H9 (cell line): ENCODE results near the gene TAF12. TPM values are rescaled to one million over a fixed set of nuclear protein-coding genes. Genes with fewer than 3 reads are reported as not detected.

Experiments
- DNase-seq: peaks from one replicate; pipeline ENCODE4 v3.0.0-alpha.2; 2017
- H2AFZ ChIP-seq: one replicate; pipeline ENCODE4 v1.6.1; 2013; ENCODE audit warnings: mild to moderate bottlenecking, low read length, control low read depth, moderate library complexity
- H2AK5ac ChIP-seq: 2 replicates; pipeline ENCODE4 v1.6.1; 2013; ENCODE audit warnings: low read length, control low read depth, mixed read lengths; ENCODE audit not compliant: insufficient read length
- H2BK120ac ChIP-seq: one replicate; pipeline ENCODE4 v1.6.1; 2013; ENCODE audit warnings: low read depth, mild to moderate bottlenecking, low read length, control low read depth, inconsistent platforms; ENCODE audit not compliant: poor library complexity, severe bottlenecking
- H2BK12ac ChIP-seq: 2 replicates; pipeline ENCODE4 v1.6.1; 2013; ENCODE audit warnings: low read length, control low read depth, mixed read lengths, low read depth; ENCODE audit not compliant: insufficient read length
- H2BK15ac ChIP-seq: 2 replicates; pipeline ENCODE4 v1.6.1; 2013; ENCODE audit warnings: low read depth, low read length, control low read depth
- H2BK20ac ChIP-seq: one replicate; pipeline ENCODE4 v1.6.1; 2013; ENCODE audit warnings: low read depth, mild to moderate bottlenecking, low read length, control low read depth, inconsistent platforms; ENCODE audit not compliant: poor library complexity, severe bottlenecking
- H2BK5ac ChIP-seq: 2 replicates; pipeline ENCODE4 v1.6.1; 2013; ENCODE audit warnings: low read length, control low read depth, mixed read lengths; ENCODE audit not compliant: insufficient read length
- H3K14ac ChIP-seq: 2 replicates; pipeline ENCODE4 v1.6.1; 2013; ENCODE audit warnings: low read length, control low read depth; ENCODE audit not compliant: insufficient read depth
- H3K18ac ChIP-seq: 2 replicates; pipeline ENCODE4 v1.6.1; 2013; ENCODE audit warnings: low read depth, mild to moderate bottlenecking, mixed read lengths, low read length, control low read depth; ENCODE audit not compliant: insufficient read length
- H3K23ac ChIP-seq: 2 replicates; pipeline ENCODE4 v1.6.1; 2013; ENCODE audit warnings: low read length, control low read depth, mixed read lengths, low read depth; ENCODE audit not compliant: insufficient read length
- H3K23me2 ChIP-seq: 2 replicates; pipeline ENCODE4 v1.6.1; 2013; ENCODE audit warnings: low read depth, mild to moderate bottlenecking, mixed read lengths, low read length, control low read depth; ENCODE audit not compliant: insufficient read length, poor library complexity, severe bottlenecking
- H3K27ac ChIP-seq: 2 replicates; pipeline ENCODE4 v1.5.1; 2013; ENCODE audit warnings: low read length, control low read depth, mixed read lengths, low read depth; ENCODE audit not compliant: insufficient read length
- H3K27me3 ChIP-seq: 2 replicates; pipeline ENCODE4 v1.6.1; 2013; ENCODE audit warnings: low read length, control low read depth, inconsistent platforms; ENCODE audit not compliant: insufficient read depth
- H3K4ac ChIP-seq: 2 replicates; pipeline ENCODE4 v1.6.1; 2013; ENCODE audit warnings: low read depth, mild to moderate bottlenecking, control low read depth, inconsistent platforms, low read length, moderate library complexity
- H3K4me1 ChIP-seq: 2 replicates; pipeline ENCODE4 v1.6.1; 2013; ENCODE audit warnings: low read length, control low read depth, inconsistent platforms; ENCODE audit not compliant: insufficient read depth
- H3K4me2 ChIP-seq: 2 replicates; pipeline ENCODE4 v1.6.1; 2013; ENCODE audit warnings: low read length, control low read depth, mixed read lengths; ENCODE audit not compliant: insufficient read length, insufficient read depth
- H3K56ac ChIP-seq: 2 replicates; pipeline ENCODE4 v1.6.1; 2013; ENCODE audit warnings: low read depth, mild to moderate bottlenecking, mixed read lengths, low read length, control low read depth; ENCODE audit not compliant: insufficient read length
- H3K79me1 ChIP-seq: 2 replicates; pipeline ENCODE4 v1.6.1; 2013; ENCODE audit warnings: low read depth, mild to moderate bottlenecking, moderate library complexity, low read length, control low read depth, inconsistent platforms; ENCODE audit not compliant: insufficient read depth, poor library complexity, severe bottlenecking
- H3K79me2 ChIP-seq: 2 replicates; pipeline ENCODE4 v1.6.1; 2013; ENCODE audit warnings: low read length, control low read depth, inconsistent platforms; ENCODE audit not compliant: insufficient read depth
- H3K9ac ChIP-seq: 2 replicates; pipeline ENCODE4 v1.6.1; 2013; ENCODE audit warnings: low read length, control low read depth, mixed read lengths; ENCODE audit not compliant: insufficient read length; ENCODE audit errors: extremely low read depth
- H3K9me3 ChIP-seq: one replicate; pipeline ENCODE4 v1.6.1; 2013; ENCODE audit warnings: low read depth, low read length, inconsistent platforms; ENCODE audit not compliant: control insufficient read depth
- H3T11ph ChIP-seq: one replicate; pipeline ENCODE4 v1.6.1; 2013; ENCODE audit warnings: mild to moderate bottlenecking, low read length, control low read depth, inconsistent platforms
- H4K20me1 ChIP-seq: one replicate; pipeline ENCODE4 v1.6.1; 2013; ENCODE audit not compliant: control insufficient read depth, insufficient read length, insufficient read depth
- H4K5ac ChIP-seq: 2 replicates; pipeline ENCODE4 v1.6.1; 2013; ENCODE audit warnings: low read depth, mild to moderate bottlenecking, mixed read lengths, low read length, control low read depth; ENCODE audit not compliant: insufficient read length
- H4K8ac ChIP-seq: replicated peaks from 2 replicates; pipeline ENCODE4 v1.6.1; 2013; ENCODE audit warnings: low read length, control low read depth, mixed read lengths, low read depth; ENCODE audit not compliant: insufficient read length
- H4K91ac ChIP-seq: 2 replicates; pipeline ENCODE4 v1.6.1; 2013; ENCODE audit warnings: low read depth, mild to moderate bottlenecking, moderate library complexity, mixed read lengths, low read length, control low read depth; ENCODE audit not compliant: insufficient read length
- H3K27ac Mint-ChIP-seq, 3 experiments: 2 replicates in 2 of 3; 3 replicates in 1 of 3; pipeline ENCODE4 v1.8.0; 2020 to 2021; ENCODE audit warnings: mixed read lengths in 3 of 3, mild to moderate bottlenecking in 1 of 3, moderate library complexity in 1 of 3
- H3K27me3 Mint-ChIP-seq: 2 replicates; pipeline ENCODE4 v1.8.0; 2021; ENCODE audit warnings: low read depth, mild to moderate bottlenecking, moderate library complexity, mixed read lengths
- H3K36me3 Mint-ChIP-seq, 3 experiments: 2 replicates in 2 of 3; 3 replicates in 1 of 3; pipeline ENCODE4 v1.8.0; 2020 to 2021; ENCODE audit warnings: low read depth in 3 of 3, mixed read lengths in 3 of 3; ENCODE audit not compliant: insufficient read depth in 1 of 3
- H3K4me1 Mint-ChIP-seq, 2 experiments: 2 replicates each; pipeline ENCODE4 v1.8.0; 2020; ENCODE audit warnings: mixed read lengths in 2 of 2
- H3K4me3 Mint-ChIP-seq, 2 experiments: 2 replicates in 1 of 2; 3 replicates in 1 of 2; pipeline ENCODE4 v1.8.0; 2020 to 2021; ENCODE audit warnings: mild to moderate bottlenecking in 2 of 2, mixed read lengths in 2 of 2, moderate library complexity in 1 of 2
- H3K9me3 Mint-ChIP-seq, 2 experiments: 2 replicates in 1 of 2; 3 replicates in 1 of 2; pipeline ENCODE4 v1.8.0; 2020; ENCODE audit warnings: mild to moderate bottlenecking in 2 of 2, mixed read lengths in 2 of 2, moderate library complexity in 1 of 2
- CTCF ChIP-seq: fragments of 200-600 bp; sonication (generic); conservative IDR thresholded peaks from 3 replicates; pipeline ENCODE4 v1.8.0; 2021; ENCODE audit warnings: antibody characterized with exemption, mild to moderate bottlenecking
- WGBS: extraction: QIAGEN DNeasy Blood & Tissue Kit; methylation state at CpG from one replicate; pipeline ENCODE4 v1.1.7; 2013; ENCODE audit warnings: missing lambda C conversion rate, low lambda C conversion rate, mixed read lengths; ENCODE audit not compliant: insufficient read length; ENCODE audit errors: extremely low coverage; 5-methylcytosine and 5-hydroxymethylcytosine counted together
- total RNA-seq: library from RNA; stranded (reverse); gene quantifications from 2 replicates; pipeline ENCODE4 v1.2.1, GENCODE V29; 2021

The TAF12 gene
- total RNA-seq, 1 experiment from 2014 or later, result 22.1 TPM

DNA sequence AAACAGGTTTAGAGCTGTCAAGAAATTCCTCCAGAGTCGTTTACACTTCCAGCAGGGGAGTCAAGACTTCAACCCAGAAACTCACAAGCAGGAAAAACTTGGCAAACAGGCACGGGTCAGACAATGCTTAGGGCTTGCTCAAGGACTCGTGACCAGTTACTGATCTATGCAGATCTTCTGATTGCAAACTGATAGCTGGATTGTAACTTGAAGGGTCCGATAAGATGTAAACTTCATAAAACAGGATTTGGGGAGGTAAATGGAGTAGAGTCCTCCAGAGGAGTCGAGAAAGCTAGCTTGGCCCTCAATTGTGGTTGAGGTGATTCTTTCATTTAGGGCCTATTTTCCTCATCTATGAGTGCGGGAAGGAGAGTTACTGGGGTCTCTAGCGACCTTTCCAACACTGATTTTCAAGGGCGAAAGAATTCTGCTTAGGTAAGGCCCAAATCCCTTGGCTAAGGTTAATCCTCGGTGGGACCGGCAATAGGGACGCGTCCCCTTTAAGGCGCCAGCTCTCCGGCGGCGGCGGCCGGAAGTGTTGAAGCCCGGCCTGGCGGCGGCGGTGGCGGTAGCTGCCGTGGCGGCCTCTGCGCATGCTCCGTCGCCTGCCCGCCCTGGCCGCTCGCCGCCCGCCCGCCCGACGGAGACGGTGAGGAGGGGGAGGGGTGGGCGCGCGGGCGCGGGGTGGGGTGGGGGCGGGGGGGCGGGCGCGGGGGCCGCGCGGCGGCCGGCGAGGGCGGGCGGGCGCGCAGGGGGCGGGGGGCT, 25.5 kb upstream of the TAF12 start, which contains the start of gene GMEB1:
TSS of gene GMEB1 (plus strand) at position 594 of the 765 bp plus-strand sequence. CDS start 14,829 bp downstream, outside the sequence.
- H3K4me3 Mint-ChIP-seq, result peak within 1 kb of the TSS; percentile 84 to 89
- H4K5ac ChIP-seq, result no peak within 1 kb of the TSS
- H3K27ac ChIP-seq, result peak within 1 kb of the TSS; percentile 58
- peak within 1 kb of the TSS; percentile 18 for H2BK12ac ChIP-seq
- H3K4ac ChIP-seq, result no peak within 1 kb of the TSS; the same call in 1 of the 2 replicates
- no peaks in the 10 kb centered on the region for H3K9me3 Mint-ChIP-seq
- peak within 1 kb of the TSS; percentile 95 for H3K14ac ChIP-seq
- H4K8ac ChIP-seq, result no peak within 1 kb of the TSS
- peaks cover 6% of the 10 kb centered on the region for H3K23me2 ChIP-seq
- H2BK15ac ChIP-seq, result no peak within 1 kb of the TSS
- peaks cover 21 to 31% of the 10 kb centered on the region in 2 experiments for H3K4me1 Mint-ChIP-seq
- peak within 1 kb of the TSS; percentile 89 for H3K9ac ChIP-seq
- peak; percentile 87 for DNase-seq
- H2BK5ac ChIP-seq, result peak within 1 kb of the TSS; percentile 55
- H2AFZ ChIP-seq, result peak within 1 kb of the TSS; percentile 94
- H3K36me3 Mint-ChIP-seq, result peaks cover 0 to 4% (median 0%) of the 10 kb centered on the region in 3 experiments; a peak in 1 of 7 replicates
- H3K4me1 ChIP-seq, result no peaks in the 10 kb centered on the region; the same call in 1 of the 2 replicates
- H4K91ac ChIP-seq, result peak within 1 kb of the TSS; percentile 85
- no peak within 1 kb of the TSS for H3K23ac ChIP-seq
- H2AK5ac ChIP-seq, result peak within 1 kb of the TSS; percentile 37
- no peak for TF ChIP-seq CTCF
- no peaks in the 10 kb centered on the region for H4K20me1 ChIP-seq
- H3K4me2 ChIP-seq, result peak within 1 kb of the TSS; percentile 100
- peak within 1 kb of the TSS; percentile 82 for H3K18ac ChIP-seq
- peak within 1 kb of the TSS; percentile 92 to 100 (median 97) for H3K27ac Mint-ChIP-seq
- H3K27me3 ChIP-seq, result no peaks in the 10 kb centered on the region
- no peak within 1 kb of the TSS for H3K56ac ChIP-seq
- no CpG with 5 or more reads among the region's 57 CpGs for WGBS
- H3K9me3 ChIP-seq, result no peaks in the 10 kb centered on the region
- H3K79me1 ChIP-seq, result peaks cover 5% of the 10 kb centered on the region
- no peak within 1 kb of the TSS for H3T11ph ChIP-seq
- no peaks in the 10 kb centered on the region for H3K27me3 Mint-ChIP-seq
- H2BK120ac ChIP-seq, result peak within 1 kb of the TSS; percentile 5
- peaks cover 3% of the 10 kb centered on the region; the same call in 1 of the 2 replicates for H3K79me2 ChIP-seq
- H2BK20ac ChIP-seq, result no peak within 1 kb of the TSS
